GM04504 (cell line): Measurements from ENCODE around the gene DNASE1L2.

Experiments
- DNase-seq: peaks from one replicate; pipeline ENCODE4 v3.0.0-alpha.2; 2012; ENCODE audit warnings: low read depth

DNASE1L2 gene

DNA sequence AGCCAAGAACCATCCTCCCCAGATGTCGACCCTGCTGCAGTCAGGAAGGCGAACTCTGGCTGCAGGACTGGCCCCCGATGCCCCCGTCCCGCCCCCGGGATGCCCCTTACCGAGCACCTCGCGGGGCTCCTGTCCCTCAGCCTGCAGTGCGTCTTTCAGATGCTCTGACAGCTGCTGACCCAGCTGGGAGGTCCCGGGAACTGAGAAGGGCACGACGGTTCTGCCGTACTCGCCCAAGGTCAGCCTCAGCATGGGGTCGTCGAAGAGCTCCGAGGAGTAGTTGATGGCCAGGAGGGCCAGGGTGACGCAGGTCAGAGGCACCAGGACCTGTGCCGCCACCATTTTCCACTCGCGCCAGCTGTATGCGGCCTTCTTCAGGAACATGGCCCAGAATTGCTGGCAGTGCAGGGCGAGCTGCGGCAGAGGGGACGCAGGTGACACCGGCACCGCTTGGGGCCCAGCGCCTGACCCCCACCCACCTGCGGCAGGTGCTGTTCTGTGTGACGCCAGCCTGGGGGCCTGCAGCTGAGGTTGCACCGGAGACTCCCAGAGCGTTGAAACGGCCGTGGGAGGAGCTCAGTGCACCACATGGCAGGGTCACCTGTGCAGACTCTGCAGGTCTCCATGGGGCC is 51.8 kb downstream of the DNASE1L2 start:
- DNase-seq, result no peak
